ENCODE measurements around the gene HSPA12B.

Gene HSPA12B

DNA sequence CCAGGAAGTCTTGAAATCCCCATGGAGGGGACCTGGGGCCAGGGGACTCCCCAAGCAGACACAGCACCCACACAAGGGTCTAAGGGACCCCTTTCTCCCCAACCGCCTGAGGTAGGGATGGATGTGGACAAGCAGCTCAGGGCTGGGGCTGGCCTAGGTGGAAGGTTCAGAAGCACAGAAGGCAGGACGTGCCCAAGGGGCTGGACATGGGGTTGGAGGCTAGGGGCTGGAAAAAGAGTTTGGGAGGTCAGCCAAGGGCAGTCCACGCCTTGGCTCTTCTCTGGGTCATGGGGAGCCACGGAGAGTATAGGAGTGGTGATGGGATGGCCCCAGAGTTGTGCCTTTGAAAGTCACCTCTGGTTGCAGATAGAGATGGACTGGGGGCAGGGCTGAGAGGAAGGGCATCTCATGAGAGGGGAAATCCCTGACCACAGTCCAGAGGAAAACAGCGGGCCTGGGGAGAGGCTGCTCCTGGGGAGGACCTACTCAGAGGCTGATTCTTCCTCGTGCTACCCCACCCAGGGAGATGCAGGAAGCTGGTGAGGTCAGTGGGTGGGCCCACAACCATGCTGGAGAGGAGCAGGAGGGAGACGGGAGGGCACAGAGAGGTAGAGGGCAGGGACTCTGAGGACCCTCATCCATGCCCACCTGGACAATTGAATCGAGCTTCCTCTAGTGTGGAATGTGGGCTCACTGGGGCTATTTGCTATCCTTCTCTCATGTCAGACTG is 2.5 kb upstream of the HSPA12B start:
- no peak for DNase-seq (ENCODE audit: low read depth)

DNA sequence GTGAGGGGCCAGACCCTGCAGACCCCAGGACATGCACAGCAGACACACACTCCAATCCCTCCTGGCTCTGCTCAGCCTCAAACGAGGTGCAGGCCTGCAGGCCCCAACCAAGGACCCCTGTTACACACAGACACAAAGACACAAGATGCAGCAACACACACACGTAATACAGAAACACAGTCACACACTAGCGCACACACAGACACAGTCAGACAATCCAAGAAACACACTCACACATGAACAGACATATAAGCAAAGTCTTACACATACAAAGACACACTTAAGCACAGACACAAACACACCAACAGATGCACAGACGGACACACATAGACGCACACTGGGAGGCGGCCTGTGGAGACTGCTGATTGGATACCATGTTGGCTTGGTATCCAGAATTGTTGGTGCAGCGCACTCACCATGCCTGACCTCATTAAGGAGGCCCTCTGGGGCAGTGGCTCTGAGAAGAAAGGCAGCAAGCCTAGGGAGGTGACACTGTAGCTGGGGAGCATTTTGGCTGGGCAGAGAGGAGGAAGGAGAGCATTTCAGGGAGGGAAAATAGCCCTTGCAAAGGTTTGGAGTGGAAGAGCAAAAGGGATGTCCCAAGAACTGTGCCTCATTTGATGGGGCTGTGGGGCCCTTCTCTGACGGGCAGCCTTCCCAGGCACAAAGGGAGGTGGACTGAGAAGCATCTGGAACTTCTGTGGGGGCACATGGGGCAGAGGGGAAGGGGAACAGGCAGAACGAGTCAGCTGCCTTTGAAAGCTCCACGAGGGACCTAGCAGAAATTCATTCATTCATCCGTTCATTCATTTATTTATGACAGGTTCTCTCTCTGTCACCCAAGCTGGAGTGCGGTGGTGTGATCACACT is 1.4 kb upstream of the HSPA12B start:
- no peak for DNase-seq (ENCODE audit: low read depth)

- DNase-seq (ENCODE audit: low read depth) = no peak
These were observed 550 bp upstream of the HSPA12B start for GRCh38 chr20:3731944-3732326.

GRCh38 chr20:3733119-3733995 is 872 bp downstream of the HSPA12B start:
- no peak for DNase-seq (ENCODE audit: low read depth)

DNA sequence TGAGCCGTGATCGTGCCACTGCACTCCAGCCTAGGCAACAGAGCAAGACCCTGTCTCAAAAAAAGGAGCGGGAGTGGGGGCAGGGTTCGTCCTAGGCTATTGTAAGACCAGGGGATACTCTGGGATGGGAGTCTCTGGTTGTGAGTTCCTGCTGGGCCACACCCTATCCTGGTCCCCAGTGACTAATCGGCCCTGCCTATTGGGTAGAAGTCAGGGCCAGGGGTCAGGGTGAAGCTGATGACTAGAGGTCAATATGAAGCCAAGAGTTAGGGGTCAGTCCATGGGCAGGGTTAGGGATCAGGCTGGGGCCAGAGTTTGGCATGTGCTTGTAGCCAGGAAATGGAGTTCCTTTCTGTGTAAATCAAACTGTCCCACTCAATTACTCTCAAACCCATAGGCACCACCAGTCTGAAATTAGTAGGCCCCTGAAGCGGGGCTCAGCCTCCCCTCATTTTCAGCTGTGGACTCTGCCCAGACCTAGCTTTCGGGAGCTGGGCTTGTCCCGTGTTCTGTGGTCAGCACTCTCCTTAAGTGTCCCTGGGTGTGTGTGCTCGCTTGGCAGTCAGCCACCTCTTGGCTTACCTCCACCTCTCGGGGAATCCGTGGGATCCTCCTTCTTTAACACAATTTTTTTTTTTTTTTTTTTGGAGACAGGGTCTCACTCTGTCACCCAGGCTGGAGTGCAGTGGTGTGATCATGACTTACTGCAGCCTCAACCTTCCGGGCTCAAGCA is 1.8 kb downstream of the HSPA12B start:
- DNase-seq (ENCODE audit: low read depth) = no peak

GRCh38 chr20:3735768-3736167 is 3.3 kb downstream of the HSPA12B start:
- DNase-seq (ENCODE audit: low read depth) = no peak

GRCh38 chr20:3738111-3739053 is 5.9 kb downstream of the HSPA12B start:
- no peak for DNase-seq (ENCODE audit: low read depth)

- no peak for DNase-seq (ENCODE audit: low read depth)
These were observed 6.8 kb downstream of the HSPA12B start for GRCh38 chr20:3739054-3739925.

DNA sequence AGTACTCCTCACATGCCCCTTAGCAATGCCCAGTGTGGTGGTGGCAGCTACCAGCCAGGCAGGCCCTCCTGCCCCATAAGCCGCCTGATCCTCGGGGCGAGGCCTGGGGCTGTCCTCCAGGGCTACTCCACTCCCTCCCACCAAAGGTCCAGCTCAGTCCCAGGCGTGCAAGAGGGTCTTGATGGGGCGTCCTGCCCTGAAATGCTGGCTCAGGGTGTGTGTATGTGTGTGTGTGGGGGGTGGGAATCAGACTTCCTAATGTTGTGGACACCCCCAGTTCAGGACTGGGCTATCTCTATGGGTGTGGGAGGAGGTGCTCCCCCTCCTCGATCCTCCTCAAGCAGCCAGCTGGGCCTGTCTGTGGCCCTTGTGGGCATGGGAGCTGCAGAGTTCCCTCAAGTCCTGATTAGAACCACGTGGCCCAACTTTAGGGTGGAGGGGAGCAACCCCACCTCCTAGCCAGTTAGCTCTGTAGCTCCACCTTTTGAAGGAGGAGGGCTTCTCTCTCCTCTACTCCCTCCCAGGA is 7.5 kb downstream of the HSPA12B start:
- no peak for DNase-seq (ENCODE audit: low read depth)

- no peak for DNase-seq (ENCODE audit: low read depth)
These were observed 8.3 kb downstream of the HSPA12B start for GRCh38 chr20:3740615-3741301.

DNA sequence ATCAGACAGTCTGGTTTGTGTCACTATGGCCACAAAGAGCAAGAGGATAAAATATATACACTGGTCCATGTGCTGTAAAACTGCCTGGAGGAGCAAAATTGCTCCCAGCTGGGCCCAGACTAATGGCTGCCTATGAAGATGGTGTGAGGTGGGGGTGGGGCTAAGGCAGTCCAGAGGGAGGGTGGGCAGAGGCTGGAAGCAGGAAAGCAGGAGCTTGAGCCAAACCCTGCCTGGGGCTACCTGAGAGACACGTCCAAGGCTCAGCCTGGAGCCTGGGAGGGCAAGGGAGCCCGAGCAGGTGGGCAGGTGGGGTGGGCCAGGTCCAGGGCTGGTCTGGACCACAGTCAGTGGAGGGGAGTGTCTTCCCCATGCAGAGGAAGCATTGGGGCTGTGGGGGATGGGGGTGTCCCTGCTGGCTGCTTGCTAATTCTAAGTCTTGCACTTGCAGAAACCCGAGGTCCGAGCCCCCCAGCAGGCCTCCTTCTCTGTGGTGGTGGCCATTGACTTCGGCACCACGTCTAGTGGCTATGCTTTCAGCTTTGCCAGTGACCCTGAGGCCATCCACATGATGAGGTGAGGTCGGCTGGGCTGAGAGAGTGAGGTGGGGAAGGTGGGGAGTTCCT is 9.5 kb downstream of the HSPA12B start:
- DNase-seq (ENCODE audit: low read depth) = no peak

GRCh38 chr20:3743251-3743650 is 10.8 kb downstream of the HSPA12B start:
- DNase-seq (ENCODE audit: low read depth) = no peak

DNA sequence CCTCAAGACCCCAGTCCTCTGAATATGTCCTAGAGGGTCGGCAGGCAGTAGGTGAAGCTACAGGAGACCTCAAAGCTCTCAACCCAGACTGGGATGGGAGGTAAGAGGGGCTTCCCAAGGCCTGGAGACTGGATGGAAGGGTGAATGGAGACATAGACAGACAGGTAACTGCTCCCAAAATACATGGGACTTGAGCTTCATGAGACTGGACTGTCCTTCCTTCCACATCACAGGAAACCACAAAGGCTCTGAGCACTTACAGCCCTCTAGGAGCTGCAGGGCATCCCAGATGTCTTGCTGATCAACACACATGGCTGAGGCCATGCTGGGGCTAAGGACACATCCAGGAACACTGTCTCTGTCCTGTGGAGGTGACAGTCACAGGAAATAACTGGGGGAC is 11.6 kb downstream of the HSPA12B start:
- no peak for DNase-seq (ENCODE audit: low read depth)

GRCh38 chr20:3744806-3745685 is 12.6 kb downstream of the HSPA12B start:
- no peak for DNase-seq (ENCODE audit: low read depth)

- no peak for DNase-seq (ENCODE audit: low read depth)
These were observed 13.2 kb downstream of the HSPA12B start for GRCh38 chr20:3745686-3746173.

DNA sequence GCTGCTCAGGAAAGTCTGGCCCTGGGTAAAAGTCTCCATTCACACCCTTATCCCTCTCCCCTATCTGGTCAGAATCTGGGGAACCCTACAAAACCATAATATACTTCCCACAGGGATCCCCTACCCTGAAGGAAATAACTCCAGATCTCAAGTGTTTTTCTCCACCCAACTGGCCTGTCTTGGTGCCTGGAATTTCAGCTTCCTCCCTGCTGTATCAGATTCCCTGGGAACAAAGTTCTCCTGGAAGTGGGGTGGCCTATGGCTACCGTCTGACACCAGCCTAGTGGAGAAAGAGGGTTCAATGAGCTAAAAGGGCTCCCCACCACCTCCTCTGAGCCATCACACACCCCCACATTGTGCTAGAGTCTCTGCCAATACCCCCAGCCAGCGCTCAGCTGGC is 15.0 kb downstream of the HSPA12B start:
- DNase-seq (ENCODE audit: low read depth) = no peak

GRCh38 chr20:3748073-3748472 is 15.6 kb downstream of the HSPA12B start:
- DNase-seq (ENCODE audit: low read depth) = no peak

Measured in stromal cell of bone marrow (primary cell).